ENCODE results near the gene LCLAT1.

- TF ChIP-seq POLR2A (IDR thresholded peaks at IDR 0.05) (no peak), CTCF (IDR thresholded peaks at IDR 0.05) (no peak), POLR2AphosphoS5 (IDR thresholded peaks at IDR 0.05) (no peak)
Measured at GRCh38 chr2:30626397-30626796, 179.4 kb downstream of the LCLAT1 start.

Measured in upper lobe of left lung (tissue), 4 donors.